HepG2 (cell line): ENCODE data around the gene IL3RA.
A peak's percentile ranks its signal among the peaks of the same experiment; 100 is the strongest.

Experiments
- ASH2L ChIP-seq: fragments of 300-600, 200-600 bp; sonication (generic); IDR thresholded peaks from 2 replicates; pipeline ENCODE4 v1.7.0; 2017; ENCODE audit warnings: low read depth, mild to moderate bottlenecking, moderate library complexity, mixed read lengths, low read length; ENCODE audit not compliant: insufficient read length
- ATF3 ChIP-seq: sonication (generic); formaldehyde crosslinking; IDR thresholded peaks from 2 replicates; pipeline ENCODE4 v1.4.0; 2020; ENCODE audit warnings: missing genetic modification reagents
- CTCF ChIP-seq: sonication (generic); formaldehyde crosslinking; IDR thresholded peaks from 2 replicates; pipeline ENCODE4 v1.5.0; 2020; ENCODE audit warnings: mild to moderate bottlenecking, missing genetic modification reagents, moderate library complexity
- DPF2 ChIP-seq: sonication (generic); formaldehyde crosslinking; IDR thresholded peaks from 2 replicates; pipeline ENCODE4 v1.4.0; 2020; ENCODE audit warnings: mild to moderate bottlenecking, low read depth, missing genetic modification reagents, borderline replicate concordance
- ETV6 ChIP-seq: sonication (generic); formaldehyde crosslinking; conservative IDR thresholded peaks from 2 replicates; pipeline ENCODE4 v1.4.0; 2020; ENCODE audit warnings: missing genetic modification reagents
- JUN ChIP-seq: sonication (generic); formaldehyde crosslinking; IDR thresholded peaks from 2 replicates; pipeline ENCODE4 v1.4.0; 2020; ENCODE audit warnings: mild to moderate bottlenecking, missing genetic modification reagents
- POLR2A ChIP-seq, 2 experiments: IDR thresholded peaks; 2 replicates each; pipeline ENCODE4 v1.6.1; 2011; ENCODE audit warnings: low read depth in 2 of 2, low read length in 2 of 2, mild to moderate bottlenecking in 1 of 2, moderate library complexity in 1 of 2; ENCODE audit not compliant: insufficient read depth in 1 of 2
- RBFOX2 ChIP-seq: fragments of 200-400 bp; formaldehyde crosslinking; IDR thresholded peaks from 2 replicates; pipeline ENCODE4 v1.6.1; 2017; ENCODE audit warnings: low read depth, mild to moderate bottlenecking, low read length
- SP1 ChIP-seq, 2 experiments: fragments of 450-650 bp in 1 of 2; sonication (generic) in 1 of 2; formaldehyde crosslinking in 1 of 2; IDR thresholded peaks; 2 replicates each; pipeline versions ENCODE4 v1.4.0 to v1.6.1; 2016 to 2020; ENCODE audit warnings: missing genetic modification reagents in 1 of 2
- TBP ChIP-seq: sonication (generic); formaldehyde crosslinking; IDR thresholded peaks from 2 replicates; pipeline ENCODE4 v1.5.0; 2020; ENCODE audit warnings: missing genetic modification reagents
- ZNF224 ChIP-seq: sonication (generic); formaldehyde crosslinking; IDR thresholded peaks from 2 replicates; pipeline ENCODE4 v1.5.0; 2020; ENCODE audit warnings: mild to moderate bottlenecking, missing genetic modification reagents
- ZNF335 ChIP-seq: sonication (generic); formaldehyde crosslinking; IDR thresholded peaks from 2 replicates; pipeline ENCODE4 v1.4.0; 2020; ENCODE audit warnings: missing genetic modification reagents
- ZNF7 ChIP-seq: IDR thresholded peaks from 2 replicates; pipeline ENCODE4 v1.6.1; 2016; ENCODE audit warnings: missing biosample characterization, missing genetic modification reagents

GRCh38 chrX:1385253-1386223, 49.0 kb downstream of the IL3RA start:
- TF ChIP-seq ATF3 (CRISPR knock-in tag) (no peak), ZNF224 (CRISPR knock-in tag) (no peak), JUN (CRISPR knock-in tag) (no peak), DPF2 (CRISPR knock-in tag) (no peak), CTCF (CRISPR knock-in tag) (no peak), ZNF7 (CRISPR knock-in tag) (no peak), RBFOX2 (peak; percentile 74), POLR2A (IDR thresholded peaks at IDR 0.05; ENCODE audit: insufficient read depth in 1 of 2, low read depth in 2 of 2, low read length in 2 of 2) (no peak), ASH2L (peak; percentile 24), ETV6 (CRISPR knock-in tag) (no peak), SP1 (IDR thresholded peaks at IDR 0.05) (no peak), SP1 (CRISPR knock-in tag; IDR thresholded peaks at IDR 0.05) (no peak), ZNF335 (CRISPR knock-in tag) (no peak), TBP (CRISPR knock-in tag) (no peak)
